T-cell (primary cell): ENCODE measurements around the gene CFAP53. TPM values are rescaled to one million over a fixed set of nuclear protein-coding genes. Genes with fewer than 3 reads are reported as not detected.

Experiments
- ATAC-seq, 4 experiments: fragments of 200-7000 bp in 3 of 4; fragments of 150-1000 bp in 1 of 4; cut with Tn5 transposase; replicated peaks in 1 of 4; 1 replicate in 3 of 4; 2 replicates in 1 of 4; pipeline ENCODE4 v1.10.0; 2021; ENCODE audit warnings: moderate library complexity in 3 of 4, mild to moderate bottlenecking in 2 of 4, moderate number of reproducible peaks in 1 of 4
- CTCF ChIA-PET, 2 donors: fragments of 300-600 bp; sonication (Branson Sonifier 250); formaldehyde crosslinking; loops; one replicate each; lab custom pipeline; 2022; ENCODE audit warnings: antibody characterized with exemption in 2 of 2; lab: Charles Lee
- POLR2A ChIA-PET, 2 donors: fragments of 300-600 bp; sonication (Branson Sonifier 250); formaldehyde crosslinking; loops; one replicate each; lab custom pipeline; 2022; ENCODE audit warnings: antibody characterized with exemption in 2 of 2; lab: Charles Lee
- DNase-seq, 35 experiments: peaks; one replicate each; pipeline versions ENCODE4 v3.0.0 to v3.0.0-alpha.2; 2013 to 2023
- H3K27ac ChIP-seq: one replicate; pipeline ENCODE4 v1.5.1; 2013; ENCODE audit warnings: low read length
- H3K27me3 ChIP-seq, 2 experiments: replicated peaks in 1 of 2; 1 replicate in 1 of 2; 2 replicates in 1 of 2; pipeline versions ENCODE4 v1.6.1 to v1.7.0; 2013; ENCODE audit warnings: low read length in 1 of 2, mixed read lengths in 1 of 2; ENCODE audit not compliant: control insufficient read depth in 2 of 2, insufficient read depth in 2 of 2; ENCODE audit errors: extremely low read depth in 1 of 2
- H3K36me3 ChIP-seq, 2 donors: 1 replicate in 1 of 2; 2 replicates in 1 of 2; pipeline versions ENCODE4 v1.6.1 to v1.7.0; 2013; ENCODE audit warnings: low read length in 1 of 2; ENCODE audit not compliant: control insufficient read depth in 2 of 2, insufficient read depth in 1 of 2; ENCODE audit errors: extremely low read depth in 1 of 2
- H3K4me1 ChIP-seq, 2 experiments: 1 replicate in 1 of 2; 2 replicates in 1 of 2; pipeline versions ENCODE4 v1.6.1 to v1.7.0; 2013; ENCODE audit warnings: low read length in 2 of 2, mixed read lengths in 1 of 2; ENCODE audit not compliant: insufficient read depth in 2 of 2, control insufficient read depth in 1 of 2; ENCODE audit errors: extremely low read depth in 1 of 2
- H3K4me3 ChIP-seq, 2 donors: 1 replicate in 1 of 2; 2 replicates in 1 of 2; pipeline versions ENCODE4 v1.5.1 to v1.7.0; 2013; ENCODE audit warnings: mild to moderate bottlenecking in 2 of 2, low read length in 1 of 2, moderate library complexity in 1 of 2; ENCODE audit not compliant: control insufficient read depth in 1 of 2; ENCODE audit errors: extremely low read depth in 1 of 2
- H3K9me3 ChIP-seq: 2 replicates; pipeline ENCODE4 v1.7.0; 2013
- H3K27ac Mint-ChIP-seq, 2 donors: one replicate each; pipeline ENCODE4 v1.8.0; 2020 to 2021; ENCODE audit warnings: mild to moderate bottlenecking in 2 of 2, mixed read lengths in 2 of 2
- H3K27me3 Mint-ChIP-seq, 2 donors: one replicate each; pipeline ENCODE4 v1.8.0; 2021 to 2022; ENCODE audit warnings: mixed read lengths in 2 of 2
- H3K36me3 Mint-ChIP-seq: one replicate; pipeline ENCODE4 v1.8.0; 2021; ENCODE audit warnings: mixed read lengths
- H3K4me1 Mint-ChIP-seq, 3 donors: one replicate each; pipeline ENCODE4 v1.8.0; 2020 to 2022; ENCODE audit warnings: mixed read lengths in 3 of 3, mild to moderate bottlenecking in 1 of 3
- H3K4me3 Mint-ChIP-seq, 3 donors: one replicate each; pipeline ENCODE4 v1.8.0; 2020 to 2022; ENCODE audit warnings: mild to moderate bottlenecking in 3 of 3, mixed read lengths in 3 of 3, moderate library complexity in 3 of 3
- H3K9me3 Mint-ChIP-seq, 3 donors: one replicate each; pipeline ENCODE4 v1.8.0; 2020 to 2022; ENCODE audit warnings: mixed read lengths in 3 of 3
- WGBS: methylation state at CpG from one replicate; pipeline ENCODE4 v1.1.5; 2013; ENCODE audit warnings: missing lambda C conversion rate; ENCODE audit not compliant: insufficient coverage; 5-methylcytosine and 5-hydroxymethylcytosine counted together
- total RNA-seq, 35 experiments: library from RNA in 6 of 35; stranded (reverse) in 6 of 35; fragments of 120-200 nt in 1 of 35; gene quantifications; one replicate each; pipeline versions ENCODE4 v1.2.1 to v1.2.4 and lab custom pipeline; 2013 to 2026

CFAP53 gene
- total RNA-seq, 5 donors from 2014 or later (not counting 1 experiment from before 2014, with no cell fraction given): 0.56 to 1.2 (median 0.95) TPM; not detected in 1

- ATAC-seq (no peak), DNase-seq (no peak)
- peaks cover 25 to 43% of the 10 kb centered on the region in 2 experiments for H3K27me3 ChIP-seq
- H3K9me3 Mint-ChIP-seq: peaks cover 0 to 6% (median 3%) of the 10 kb centered on the region in 3 donors
- H3K27ac ChIP-seq: no peak overlapping the region
- peak overlapping the region in 1 of 2 donors; percentile 38 for H3K4me3 ChIP-seq
- ChIA-PET POLR2A (interaction anchor here in 1 of 2 donors (0.6 kb wide), 1 partner anchor 912 kb away, joined by 6 read pairs; no protein-coding TSS in a partner anchor), CTCF (interaction anchor here (0.7 to 1.2 kb wide), 3 partner anchors 22 to 297 kb away, joined by 4 to 8 read pairs (median 5); no protein-coding TSS in a partner anchor)
- H3K36me3 ChIP-seq: no peaks in the 10 kb centered on the region
- peaks cover 3% of the 10 kb centered on the region for H3K36me3 Mint-ChIP-seq
- H3K4me1 Mint-ChIP-seq: peaks cover 11 to 22% (median 16%) of the 10 kb centered on the region in 3 donors
- no peak overlapping the region for H3K27ac Mint-ChIP-seq
- H3K4me3 Mint-ChIP-seq: peak overlapping the region; percentile 46 to 71 (median 64)
- WGBS: 58% methylated on average over 4 of the region's 10 CpGs
- peaks cover 59 to 75% of the 10 kb centered on the region in 2 donors for H3K27me3 Mint-ChIP-seq
- peaks cover 2 to 19% of the 10 kb centered on the region in 2 experiments for H3K4me1 ChIP-seq
- no peaks in the 10 kb centered on the region for H3K9me3 ChIP-seq
Observed at GRCh38 chr18:50195689-50196088, 70.6 kb downstream of the CFAP53 start.

GRCh38 chr18:50194631-50195532 lies 71.4 kb downstream of the CFAP53 start, which contains the start of gene MYO5B:
MYO5B (minus strand) TSS chr18:50195147; CDS start chr18:50194793, 354 bp downstream.
- WGBS: 2% methylated on average over 101 of the region's 115 CpGs
- ChIA-PET CTCF (interaction anchor here (0.7 to 1.2 kb wide), 2 partner anchors 9 to 67 kb away, joined by 3 to 8 read pairs; no protein-coding TSS in a partner anchor), POLR2A (interaction anchor here in 1 of 2 donors (0.6 kb wide), 1 partner anchor 912 kb away, joined by 6 read pairs; no protein-coding TSS in a partner anchor)
- H3K36me3 Mint-ChIP-seq: no peaks in the 10 kb centered on the region
- Histone ChIP-seq H3K4me1 (peaks cover 2 to 19% of the 10 kb centered on the region in 2 experiments), H3K36me3 (no peaks in the 10 kb centered on the region), H3K9me3 (no peaks in the 10 kb centered on the region), H3K27ac (no peak within 1 kb of the TSS), H3K4me3 (peak within 1 kb of the TSS in 1 of 2 donors; percentile 51), H3K27me3 (peaks cover 25 to 43% of the 10 kb centered on the region in 2 experiments)
- H3K9me3 Mint-ChIP-seq: no peaks in the 10 kb centered on the region
- DNase-seq (peak in 30 of 35 experiments; percentile 4 to 61 (median 26)), ATAC-seq (peak; percentile 74 to 94 (median 90))
- peaks cover 56 to 69% of the 10 kb centered on the region in 2 donors for H3K27me3 Mint-ChIP-seq
- H3K27ac Mint-ChIP-seq: no peak within 1 kb of the TSS
- H3K4me3 Mint-ChIP-seq: peak within 1 kb of the TSS; percentile 57 to 71 (median 64)
- peaks cover 11 to 22% (median 16%) of the 10 kb centered on the region in 3 donors for H3K4me1 Mint-ChIP-seq

GRCh38 chr18:50193796-50194630 lies 72.3 kb downstream of the CFAP53 start:
- Histone ChIP-seq H3K9me3 (no peaks in the 10 kb centered on the region), H3K27ac (no peak overlapping the region), H3K27me3 (peaks cover 30 to 39% of the 10 kb centered on the region in 2 experiments), H3K36me3 (no peaks in the 10 kb centered on the region), H3K4me3 (peak overlapping the region in 1 of 2 donors; percentile 51), H3K4me1 (peaks cover 2 to 19% of the 10 kb centered on the region in 2 experiments)
- ATAC-seq: peak in 1 of 4 experiments; percentile 8
- Mint-ChIP-seq H3K4me3 (peak overlapping the region; percentile 56 to 58 (median 57)), H3K27me3 (peaks cover 55 to 67% of the 10 kb centered on the region in 2 donors), H3K36me3 (no peaks in the 10 kb centered on the region), H3K4me1 (peaks cover 11 to 22% (median 16%) of the 10 kb centered on the region in 3 donors), H3K27ac (no peak overlapping the region), H3K9me3 (no peaks in the 10 kb centered on the region)
- 1% methylated on average over 54 of the region's 68 CpGs for WGBS
- DNase-seq: no peak
- POLR2A ChIA-PET: no interaction called here
- CTCF ChIA-PET: no interaction called here

- Histone ChIP-seq H3K4me1 (peaks cover 2 to 19% of the 10 kb centered on the region in 2 experiments), H3K27ac (no peak overlapping the region), H3K36me3 (no peaks in the 10 kb centered on the region), H3K9me3 (no peaks in the 10 kb centered on the region), H3K27me3 (peaks cover 28 to 36% of the 10 kb centered on the region in 2 experiments), H3K4me3 (no peak overlapping the region)
- WGBS: 20% methylated on average over 22 of the region's 31 CpGs
- Mint-ChIP-seq H3K9me3 (no peaks in the 10 kb centered on the region), H3K36me3 (no peaks in the 10 kb centered on the region), H3K27ac (no peak overlapping the region), H3K4me3 (peak overlapping the region; percentile 56 to 58 (median 57)), H3K4me1 (peaks cover 11 to 22% (median 16%) of the 10 kb centered on the region in 3 donors), H3K27me3 (peaks cover 53 to 62% of the 10 kb centered on the region in 2 donors)
- CTCF ChIA-PET: no interaction called here
- POLR2A ChIA-PET: no interaction called here
- ATAC-seq (no peak), DNase-seq (no peak)
Observed at GRCh38 chr18:50192995-50193795, 73.1 kb downstream of the CFAP53 start.

- peaks cover 11 to 17% (median 16%) of the 10 kb centered on the region in 3 donors for H3K4me1 Mint-ChIP-seq
- ChIA-PET CTCF (no interaction called here), POLR2A (no interaction called here)
- no peak for ATAC-seq
- WGBS: no CpG with 5 or more reads among the region's 1 CpG
- Histone ChIP-seq H3K27me3 (peaks cover 23 to 25% of the 10 kb centered on the region in 2 experiments), H3K9me3 (no peaks in the 10 kb centered on the region), H3K36me3 (no peaks in the 10 kb centered on the region), H3K4me1 (peaks cover 2 to 19% of the 10 kb centered on the region in 2 experiments), H3K27ac (no peak overlapping the region), H3K4me3 (no peak overlapping the region)
- H3K27me3 Mint-ChIP-seq: peaks cover 46 to 48% of the 10 kb centered on the region in 2 donors
- H3K4me3 Mint-ChIP-seq: no peak overlapping the region
- no peaks in the 10 kb centered on the region for H3K9me3 Mint-ChIP-seq
- H3K36me3 Mint-ChIP-seq: no peaks in the 10 kb centered on the region
- no peak overlapping the region for H3K27ac Mint-ChIP-seq
- no peak for DNase-seq
Observed at GRCh38 chr18:50190926-50191325, 75.4 kb downstream of the CFAP53 start.
